Stimulated activated CD8-positive, alpha-beta memory T cell treated with anti-CD3 and anti-CD28 coated beads, Interleukin-4, amount 100 ng/mL, for 1 hour (primary cell): Measurements from ENCODE around the gene ARSJ.

ENCODE experiments used
- DNase-seq, 2 donors: peaks; one replicate each; pipeline ENCODE4 v3.0.0-alpha.2; 2020; ENCODE audit warnings: low read depth in 2 of 2, low spot score in 1 of 2

ARSJ gene

GRCh38 chr4:113901994-113902787 lies 77.3 kb downstream of the ARSJ start:
- DNase-seq, result peak in 1 of 2 donors; percentile 63

GRCh38 chr4:113899271-113900070 lies 80.0 kb downstream of the ARSJ start:
- peak in 1 of 2 donors; percentile 18 for DNase-seq

- DNase-seq, result no peak
Observed at GRCh38 chr4:113893546-113893945, 85.9 kb downstream of the ARSJ start.

- DNase-seq, result no peak
Observed at GRCh38 chr4:113888006-113888405, 91.4 kb downstream of the ARSJ start.

- DNase-seq, result no peak
Observed at GRCh38 chr4:113885291-113885690, 94.2 kb downstream of the ARSJ start.

GRCh38 chr4:113884655-113885054 lies 94.8 kb downstream of the ARSJ start:
- no peak for DNase-seq

GRCh38 chr4:113882668-113883067 lies 96.8 kb downstream of the ARSJ start:
- DNase-seq, result no peak

GRCh38 chr4:113881256-113881655 lies 98.2 kb downstream of the ARSJ start:
- DNase-seq, result no peak

- no peak for DNase-seq
Observed at GRCh38 chr4:113880240-113881028, 99.0 kb downstream of the ARSJ start.

GRCh38 chr4:113878668-113879067 lies 100.8 kb downstream of the ARSJ start:
- DNase-seq, result no peak

- no peak for DNase-seq
Observed at GRCh38 chr4:113874480-113874879, 105.0 kb downstream of the ARSJ start.

- no peak for DNase-seq
Observed at GRCh38 chr4:113873508-113873907, 105.9 kb downstream of the ARSJ start.

GRCh38 chr4:113872426-113873260 lies 106.8 kb downstream of the ARSJ start:
- no peak for DNase-seq

- DNase-seq, result no peak
Observed at GRCh38 chr4:113871080-113871479, 108.4 kb downstream of the ARSJ start.

- DNase-seq, result no peak
Observed at GRCh38 chr4:113869743-113870375, 109.6 kb downstream of the ARSJ start.

- no peak for DNase-seq
Observed at GRCh38 chr4:113866611-113867010, 112.8 kb downstream of the ARSJ start.

- no peak for DNase-seq
Observed at GRCh38 chr4:113858924-113859323, 120.5 kb downstream of the ARSJ start.

GRCh38 chr4:113851816-113852215 lies 127.6 kb downstream of the ARSJ start:
- no peak for DNase-seq
